Omental fat pad (tissue), 4 donors: ENCODE measurements around the gene GLUL. TPM values are rescaled to one million over a fixed set of nuclear protein-coding genes. Genes with fewer than 3 reads are reported as not detected.

Source experiments
- ATAC-seq: fragments of 150-250 bp; one replicate; pipeline ENCODE4 v1.9.1; 2016; ENCODE audit warnings: mild to moderate bottlenecking, moderate library complexity; ENCODE audit not compliant: low FRiP score
- DNase-seq: peaks from one replicate; pipeline ENCODE4 v3.0.0-alpha.2; 2019; ENCODE audit warnings: low spot score
- CTCF ChIP-seq, 3 donors: fragments of 450-650 bp; IDR thresholded peaks; one replicate each; pipeline ENCODE4 v1.5.1; 2016 to 2017; ENCODE audit warnings: antibody characterized with exemption in 3 of 3, mild to moderate bottlenecking in 3 of 3, moderate library complexity in 2 of 3
- total RNA-seq, 4 donors: library from RNA; depleted of rRNA; stranded (reverse); fragments of >200 nt; gene quantifications; one replicate each; pipeline ENCODE4 v1.1.0, GENCODE V29; 2016

The GLUL gene
- total RNA-seq, 4 donors from 2014 or later: 5,022 to 14,857 (median 5,938) TPM

- TF ChIP-seq CTCF (IDR thresholded peaks at IDR 0.05): no peak
- DNase-seq (no peak), ATAC-seq (no peak)
These were observed 3.0 kb downstream of the GLUL start for GRCh38 chr1:182388392-182389134.

- no peak for DNase-seq
- no peak for TF ChIP-seq CTCF (IDR thresholded peaks at IDR 0.05)
- no peak for ATAC-seq
These were observed 4.0 kb downstream of the GLUL start for GRCh38 chr1:182387566-182387965.

GRCh38 chr1:182386980-182387379 lies 4.6 kb downstream of the GLUL start:
- TF ChIP-seq CTCF (IDR thresholded peaks at IDR 0.05): no peak
- ATAC-seq (no peak), DNase-seq (no peak)

- DNase-seq (no peak), ATAC-seq (no peak)
- TF ChIP-seq CTCF (IDR thresholded peaks at IDR 0.05): no peak
These were observed 5.4 kb downstream of the GLUL start for GRCh38 chr1:182385885-182386853.

GRCh38 chr1:182384387-182384960 lies 7.1 kb downstream of the GLUL start:
- TF ChIP-seq CTCF (IDR thresholded peaks at IDR 0.05): no peak
- ATAC-seq: no peak
- no peak for DNase-seq

- no peak for DNase-seq
- no peak for ATAC-seq
- TF ChIP-seq CTCF (IDR thresholded peaks at IDR 0.05): no peak
These were observed 7.7 kb downstream of the GLUL start for GRCh38 chr1:182383934-182384333.
